DLD1 (cell line): ENCODE measurements around the gene FAM81A.
"Not testable (repeated sequence)": the region's sequence is repeated elsewhere in the genome, so short reads cannot be mapped to it uniquely, and the experiment has no call there.

Experiments used
- in situ Hi-C: cut with HindIII; loops from 2 replicates; pipeline ENCODE4 v1.10.0; 2017; ENCODE audit warnings: low sequenced_read_pairs

The FAM81A gene

DNA sequence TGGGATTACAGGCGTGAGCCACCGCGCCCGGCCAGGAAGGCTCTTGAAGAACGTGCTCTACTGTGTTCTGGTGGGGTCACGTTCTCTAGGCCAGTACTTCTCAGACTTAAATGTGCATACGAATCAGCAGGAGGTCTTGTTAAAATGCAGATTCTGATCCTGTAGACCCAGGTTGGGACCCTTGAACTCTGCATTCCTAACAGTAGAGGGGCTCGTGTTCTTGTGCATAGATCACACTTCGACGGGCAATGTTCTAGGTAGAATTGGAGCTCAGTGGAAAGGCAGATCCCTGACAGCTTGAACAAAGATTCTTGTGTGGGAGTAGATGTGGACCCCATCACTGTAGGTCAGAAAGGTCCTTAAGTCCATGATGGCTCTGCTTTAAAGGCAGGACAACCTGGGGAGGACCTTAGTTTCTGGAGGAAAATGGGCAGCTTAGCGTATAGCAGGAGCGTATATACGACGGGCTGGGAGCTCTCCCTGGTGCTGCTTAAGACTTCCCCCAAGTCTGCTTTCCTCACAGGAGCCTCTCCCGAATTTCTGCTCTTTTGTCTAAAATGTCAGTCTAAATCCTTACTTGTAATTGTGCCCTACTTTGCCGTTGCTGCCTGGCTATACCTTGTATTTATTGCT, 16.9 kb upstream of the FAM81A start:
- in situ Hi-C loops, result no loop called here

DNA sequence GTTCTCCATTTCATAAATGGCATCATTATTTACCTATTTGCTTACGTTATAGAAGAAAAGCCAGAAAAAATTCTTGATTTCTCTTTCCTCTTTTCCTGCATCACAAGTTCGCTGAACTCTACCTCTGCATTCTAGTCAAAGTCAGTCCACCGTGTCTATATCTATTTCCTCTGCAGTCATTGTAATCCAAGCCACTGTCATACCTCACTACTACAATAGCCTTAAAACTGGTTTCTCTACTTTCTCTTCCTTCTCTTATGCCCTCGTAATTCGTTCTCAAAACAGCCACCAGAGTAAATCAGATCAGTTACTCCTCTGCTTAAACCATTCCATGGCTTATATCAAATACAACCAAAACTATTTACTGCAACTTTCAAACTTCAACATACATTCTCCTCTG, 13.4 kb upstream of the FAM81A start:
- in situ Hi-C loops, result no loop called here

DNA sequence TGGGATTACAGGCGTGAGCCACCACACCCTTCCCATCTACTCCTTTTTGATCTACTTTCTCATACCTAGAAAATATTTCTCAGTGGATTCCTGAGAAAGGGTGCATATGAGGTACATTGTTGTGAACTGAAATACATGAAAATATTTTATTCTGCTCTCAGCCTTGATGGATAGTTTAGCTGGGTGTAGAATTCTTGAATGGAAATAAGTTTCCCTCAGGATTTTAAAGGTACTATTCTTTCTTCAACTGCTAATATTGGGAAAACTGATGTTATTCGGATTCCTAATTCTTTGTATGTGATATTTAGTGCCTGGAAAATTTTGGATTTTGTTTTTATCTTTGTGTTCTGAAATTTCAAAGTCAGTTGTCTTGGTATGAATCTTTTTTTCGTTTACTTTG, 9.1 kb upstream of the FAM81A start:
- in situ Hi-C loops, result not testable (repeated sequence)

DNA sequence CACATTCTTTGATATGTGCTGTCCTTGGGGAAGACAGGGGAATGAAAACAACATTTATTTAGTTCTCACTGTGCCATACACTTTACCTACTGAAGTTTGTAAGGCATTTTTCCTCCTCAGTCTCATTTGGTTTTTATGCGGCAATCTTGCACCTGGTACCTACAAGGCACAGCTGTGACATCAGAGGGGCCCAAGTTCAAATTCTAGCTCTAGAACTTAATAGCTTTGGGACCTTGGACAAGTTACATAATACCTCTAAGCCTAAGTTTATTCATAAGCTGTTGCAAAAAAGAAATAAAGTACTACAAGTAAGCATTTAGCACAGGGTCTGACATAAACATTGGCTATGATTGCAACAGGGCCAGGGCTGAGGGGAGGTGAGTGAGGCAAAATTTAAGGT, 5.6 kb upstream of the FAM81A start:
- in situ Hi-C loops, result no loop called here

- in situ Hi-C loops, result no loop called here
Measured at GRCh38 chr15:59434481-59434880, 3.5 kb upstream of the FAM81A start.

GRCh38 chr15:59436774-59437141, 1.2 kb upstream of the FAM81A start:
- in situ Hi-C loops, result no loop called here

DNA sequence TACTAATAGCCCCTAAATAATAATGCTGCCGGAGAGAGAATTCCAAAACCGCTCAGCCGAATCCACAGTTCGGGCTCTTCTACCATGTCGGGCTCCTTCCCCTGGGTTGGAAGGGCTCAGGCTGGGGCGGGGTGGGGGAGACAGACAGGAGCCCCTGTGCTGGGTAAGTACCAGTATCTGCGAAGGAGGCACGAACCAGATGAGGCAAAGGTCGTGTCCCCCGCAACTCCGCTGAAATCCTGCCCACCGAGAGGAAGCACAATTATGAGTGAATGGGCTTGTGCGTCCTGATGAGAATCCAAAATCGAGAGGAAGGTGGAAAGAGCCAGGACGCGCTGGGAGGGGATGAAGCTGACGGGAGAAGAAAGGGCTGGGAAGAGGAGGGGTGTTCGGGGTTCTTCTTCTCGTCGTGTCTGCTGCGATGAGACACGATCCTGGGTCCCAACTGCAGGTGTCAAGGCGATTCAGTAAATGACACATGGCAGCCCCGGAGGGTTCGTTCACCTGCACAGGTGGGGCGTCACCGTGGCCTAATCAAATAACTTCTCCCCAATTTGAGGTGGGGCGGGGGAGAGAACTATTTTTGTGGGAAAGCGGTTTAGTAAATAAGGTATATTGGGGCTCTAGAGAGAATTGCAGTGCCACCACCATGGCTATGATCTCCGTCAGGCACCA, 707 bp upstream of the FAM81A start:
- in situ Hi-C loops, result no loop called here

DNA sequence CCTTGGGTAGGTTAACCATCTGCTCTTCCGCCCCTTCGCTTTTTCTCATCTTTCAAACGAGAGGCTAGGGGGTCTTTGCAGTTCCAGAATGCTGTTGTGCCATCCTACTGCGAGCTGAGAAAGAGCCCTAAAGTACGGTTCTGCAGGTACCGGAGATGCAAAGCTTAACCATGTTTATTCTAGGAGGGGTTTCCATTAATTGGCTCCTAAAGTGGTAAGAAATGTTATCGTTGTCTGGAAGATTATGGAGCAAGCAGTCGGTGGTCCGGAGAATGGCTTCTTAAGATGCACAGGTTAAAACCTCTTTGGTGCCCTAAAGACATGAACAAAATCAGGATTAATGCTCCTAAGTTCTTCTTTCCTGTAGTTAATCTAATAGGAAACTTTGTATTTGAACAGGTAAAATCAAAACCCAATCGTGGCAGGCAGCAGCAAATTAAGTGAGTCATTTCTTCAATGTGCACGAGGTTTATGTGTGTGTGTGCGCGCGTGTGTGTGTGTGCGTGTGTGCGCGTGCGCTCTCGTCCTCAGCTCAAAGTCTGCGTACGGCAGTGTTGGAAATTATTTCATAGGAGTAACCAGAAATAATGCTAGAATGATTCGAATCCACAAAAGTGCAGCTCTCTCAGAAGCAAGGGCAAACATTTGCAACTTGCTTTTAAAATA, 772 bp downstream of the FAM81A start:
- in situ Hi-C loops, result no loop called here

GRCh38 chr15:59439576-59439975, 1.6 kb downstream of the FAM81A start:
- in situ Hi-C loops, result no loop called here

DNA sequence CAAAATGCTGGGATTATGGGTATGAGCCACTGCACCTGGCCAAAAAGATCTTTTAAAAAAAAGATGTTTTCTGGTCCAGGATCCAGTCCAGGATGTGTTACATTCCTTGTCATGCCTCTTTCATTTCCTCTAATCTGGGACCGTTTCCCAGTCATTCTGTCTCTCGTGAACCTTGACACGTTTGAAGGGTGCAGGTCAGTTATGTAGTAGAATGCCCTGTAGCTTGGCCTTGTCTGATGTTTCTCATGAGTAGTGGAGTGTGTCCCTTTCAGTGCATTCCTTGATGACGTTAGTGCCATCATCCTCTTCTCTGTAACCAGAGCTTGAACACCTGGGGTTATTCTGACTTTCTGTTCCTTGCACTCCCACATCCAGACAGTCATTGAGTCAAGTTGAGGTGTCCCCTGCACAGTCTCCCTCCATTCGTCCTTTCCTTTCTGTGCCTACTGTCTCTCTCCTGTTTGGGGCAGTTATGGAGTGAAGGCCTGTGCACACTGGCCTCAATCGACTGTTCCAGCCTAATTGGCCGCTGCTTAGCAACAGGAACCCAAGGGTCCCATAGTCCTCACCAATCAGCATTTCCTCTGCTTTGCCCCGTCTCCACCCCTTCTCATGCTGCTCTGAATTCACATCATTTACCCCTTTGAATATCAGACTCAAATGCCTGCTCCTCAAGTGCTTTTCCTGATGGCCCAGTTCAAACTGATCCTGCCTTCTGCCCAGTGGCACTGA, 5.5 kb downstream of the FAM81A start:
- in situ Hi-C loops, result no loop called here

DNA sequence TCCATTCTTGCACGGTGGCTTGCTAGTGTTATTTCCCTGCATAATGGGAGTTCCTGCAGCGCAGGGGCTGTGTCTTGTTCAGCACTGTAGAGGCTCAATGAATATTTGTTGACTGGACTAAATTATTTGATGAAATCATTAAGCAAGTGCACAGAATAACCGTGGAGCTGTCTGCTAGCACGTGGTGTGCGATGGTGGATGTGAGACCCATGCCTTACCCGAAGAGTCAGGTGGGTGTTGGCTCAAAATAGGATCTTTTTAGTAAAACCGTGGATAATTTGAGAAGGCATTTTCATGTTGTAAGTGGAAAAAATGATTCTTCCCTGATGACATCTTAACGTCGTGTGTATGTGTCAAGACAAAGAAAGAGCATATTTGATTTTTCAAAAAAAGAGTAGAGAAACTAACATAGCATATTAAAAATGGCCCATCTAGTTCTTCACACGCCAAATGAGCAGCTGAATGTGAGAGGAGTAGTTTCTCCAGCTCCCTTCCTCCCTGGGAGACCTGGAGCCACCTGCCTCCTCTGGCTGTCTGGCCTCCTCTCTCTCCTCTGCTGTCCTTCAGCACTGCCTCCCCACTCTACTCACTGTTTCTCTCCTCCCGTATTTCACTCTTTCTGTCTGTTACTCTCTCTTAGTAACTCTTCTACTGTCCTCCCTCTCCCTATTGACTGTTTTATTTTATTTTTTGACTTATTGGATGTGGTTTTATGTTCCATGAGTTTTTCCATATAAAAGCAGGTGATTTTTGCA, 6.3 kb downstream of the FAM81A start:
- in situ Hi-C loops, result no loop called here

DNA sequence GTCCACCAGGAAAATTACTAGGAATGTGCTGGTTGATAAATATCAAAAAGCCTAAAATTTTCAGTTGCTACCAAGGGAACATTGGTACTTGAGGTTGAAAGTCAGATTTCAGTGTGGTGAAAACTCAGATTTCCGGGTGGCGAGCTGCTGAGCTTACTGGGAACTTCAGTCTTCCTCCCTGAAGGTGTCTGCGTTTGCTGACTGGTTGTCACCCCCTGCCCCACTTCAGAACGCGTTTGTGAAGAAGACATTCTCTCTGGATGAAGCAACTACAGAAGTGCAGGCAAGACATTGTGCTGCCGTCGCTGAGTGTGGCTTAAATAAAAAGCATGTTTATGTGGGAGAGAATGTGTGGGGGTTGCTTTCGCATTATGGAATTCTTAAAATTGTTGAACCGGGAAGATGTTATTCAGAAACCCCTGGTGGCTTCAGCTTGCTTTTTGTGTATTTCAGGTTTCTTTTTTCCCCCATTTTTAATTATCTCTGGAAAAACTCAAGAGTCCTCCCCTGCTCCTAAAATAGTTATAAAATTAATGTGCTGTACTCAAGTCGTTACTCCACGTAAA, 7.1 kb downstream of the FAM81A start:
- in situ Hi-C loops, result no loop called here

DNA sequence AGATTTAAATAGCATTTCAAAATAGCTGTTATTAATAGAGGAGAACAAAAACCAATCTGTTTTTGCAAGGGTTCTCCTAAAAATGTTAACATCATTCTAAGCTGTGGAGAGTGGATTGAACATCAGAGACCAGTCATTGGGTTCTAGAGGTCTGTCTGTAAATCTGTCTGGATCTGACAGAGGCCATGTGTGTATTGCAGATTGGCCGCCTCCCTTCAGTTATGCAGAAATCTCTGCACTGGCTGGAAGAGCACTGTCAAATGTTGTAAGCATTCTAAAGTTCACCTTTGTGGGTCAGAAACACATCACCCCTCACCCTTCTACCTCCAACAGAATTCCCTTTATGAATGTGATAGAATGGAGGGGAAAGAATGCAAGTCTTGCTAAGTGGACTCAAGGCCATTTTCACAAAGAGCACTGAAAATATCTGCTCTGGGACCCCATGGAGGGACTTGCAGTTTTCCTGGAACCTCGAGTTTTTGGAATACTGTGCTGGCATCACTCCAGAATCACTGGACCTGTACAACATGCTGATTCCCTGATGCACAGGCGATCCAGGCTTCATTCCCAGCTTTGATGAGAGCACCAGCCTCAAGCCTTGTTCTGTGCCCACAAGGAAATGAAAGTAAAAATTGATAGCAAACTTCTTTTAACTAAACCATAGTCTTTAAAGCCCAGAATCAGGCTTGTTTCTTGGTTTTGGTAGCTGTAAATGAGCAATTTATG, 8.4 kb downstream of the FAM81A start:
- in situ Hi-C loops, result no loop called here

GRCh38 chr15:59447367-59447766, 9.4 kb downstream of the FAM81A start:
- in situ Hi-C loops, result no loop called here

DNA sequence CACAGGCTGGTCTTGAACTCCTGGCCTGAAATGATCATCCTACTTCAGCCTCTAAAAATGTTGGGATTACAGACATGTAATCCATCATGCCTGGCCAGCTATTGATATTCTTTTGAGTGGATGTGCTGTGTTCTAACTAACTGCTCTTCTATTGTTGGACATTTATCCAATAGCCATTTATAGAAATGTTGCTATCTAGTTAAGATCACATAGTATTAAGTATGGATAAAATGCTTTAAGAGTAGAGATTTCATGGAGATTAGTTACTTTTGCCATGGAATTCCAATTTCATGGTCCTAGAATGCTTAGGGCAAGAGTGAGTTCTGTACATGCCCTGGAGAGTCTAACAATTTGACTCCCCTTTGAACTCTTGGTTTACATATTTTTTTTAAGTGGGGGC, 10.9 kb downstream of the FAM81A start:
- in situ Hi-C loops, result no loop called here

- in situ Hi-C loops, result no loop called here
Measured at GRCh38 chr15:59453474-59454215, 15.7 kb downstream of the FAM81A start.

DNA sequence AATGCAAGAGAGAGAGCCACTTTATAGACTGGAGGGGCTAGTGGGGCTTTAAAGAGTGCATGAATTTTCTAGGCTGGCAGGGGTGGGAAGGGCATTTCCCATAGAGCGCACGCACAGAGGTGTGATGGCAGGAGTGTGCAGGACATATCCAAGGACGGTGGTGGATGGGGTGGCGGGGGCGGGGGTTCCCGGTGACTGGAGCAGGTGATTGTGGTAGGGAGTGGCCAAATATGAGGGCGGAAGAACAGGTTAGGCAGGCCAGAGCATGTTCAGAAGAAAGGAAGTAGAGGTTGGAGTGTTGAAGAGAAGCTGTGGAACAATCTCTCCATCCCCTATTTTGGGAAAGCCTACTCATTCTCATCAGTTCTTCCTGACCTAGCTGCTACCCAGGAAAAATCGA, 18.1 kb downstream of the FAM81A start:
- in situ Hi-C loops, result no loop called here

DNA sequence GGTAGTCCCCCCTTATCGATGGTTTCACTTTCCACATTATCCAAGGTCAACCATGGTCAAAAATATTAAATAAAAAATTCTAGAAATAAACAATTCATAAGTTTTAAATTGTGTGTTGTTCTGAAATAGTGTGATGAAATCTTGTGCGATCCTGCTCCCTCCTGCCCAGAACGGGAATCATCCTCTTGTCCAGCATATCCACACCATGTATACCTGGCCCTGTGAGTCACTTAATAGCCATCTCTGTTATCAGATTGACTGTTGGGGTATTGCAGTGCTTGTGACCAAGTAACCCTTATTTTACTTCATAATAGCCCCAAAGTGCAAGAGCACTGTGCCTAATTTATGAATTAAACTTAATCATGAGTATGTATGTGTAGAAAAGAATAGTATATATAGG, 19.1 kb downstream of the FAM81A start:
- in situ Hi-C loops, result no loop called here

GRCh38 chr15:59461521-59461920, 23.5 kb downstream of the FAM81A start:
- in situ Hi-C loops, result no loop called here
